Midbrain (tissue), 1 donor: ENCODE data around the gene TAX1BP3.

Experiments
- DNase-seq: peaks from one replicate; lab custom pipeline; 2025; lab: John Stamatoyannopoulos, UW

The TAX1BP3 gene

GRCh38 chr17:3626831-3627768 lies 41.3 kb downstream of the TAX1BP3 start:
- no peak for DNase-seq

- DNase-seq, result no peak
Observed at GRCh38 chr17:3622977-3623594, 45.3 kb downstream of the TAX1BP3 start.

- DNase-seq, result no peak
Observed at GRCh38 chr17:3621146-3621720, 47.1 kb downstream of the TAX1BP3 start.

GRCh38 chr17:3615160-3615870 lies 53.1 kb downstream of the TAX1BP3 start:
- no peak for DNase-seq

- DNase-seq, result no peak
Observed at GRCh38 chr17:3613124-3613523, 55.3 kb downstream of the TAX1BP3 start.
